Measurements from ENCODE around the gene ALK.

ALK gene

GRCh38 chr2:29749843-29750242 lies 171.5 kb downstream of the ALK start:
- H3K27ac ChIP-seq: no peak overlapping the region
- TF ChIP-seq CTCF (conservative IDR thresholded peaks at IDR 0.05): no peak

GRCh38 chr2:29749041-29749440 lies 172.3 kb downstream of the ALK start:
- no peak overlapping the region for H3K27ac ChIP-seq
- TF ChIP-seq CTCF (conservative IDR thresholded peaks at IDR 0.05): no peak

GRCh38 chr2:29747786-29748470 lies 173.5 kb downstream of the ALK start:
- no peak overlapping the region for H3K27ac ChIP-seq
- no peak for TF ChIP-seq CTCF (conservative IDR thresholded peaks at IDR 0.05)

- no peak for TF ChIP-seq CTCF (conservative IDR thresholded peaks at IDR 0.05)
- H3K27ac ChIP-seq: no peak overlapping the region
Observed at GRCh38 chr2:29744976-29745375, 176.4 kb downstream of the ALK start.

GRCh38 chr2:29743516-29743915 lies 177.9 kb downstream of the ALK start:
- H3K27ac ChIP-seq: no peak overlapping the region
- TF ChIP-seq CTCF (conservative IDR thresholded peaks at IDR 0.05): no peak

- no peak overlapping the region for H3K27ac ChIP-seq
- no peak for TF ChIP-seq CTCF (conservative IDR thresholded peaks at IDR 0.05)
Observed at GRCh38 chr2:29742656-29743055, 178.7 kb downstream of the ALK start.

GRCh38 chr2:29741132-29741531 lies 180.3 kb downstream of the ALK start:
- TF ChIP-seq CTCF (conservative IDR thresholded peaks at IDR 0.05): no peak
- no peak overlapping the region for H3K27ac ChIP-seq
